NCI-H1694 treated with DMSO at 0.1 percent for 48 hours (cell line): ENCODE measurements around the gene KLF16.

Source experiments
- DNase-seq: peaks from one replicate; lab custom pipeline; 2025; lab: John Stamatoyannopoulos, UW

Gene KLF16

GRCh38 chr19:1840541-1841115, 22.8 kb downstream of the KLF16 start:
- no peak for DNase-seq

DNA sequence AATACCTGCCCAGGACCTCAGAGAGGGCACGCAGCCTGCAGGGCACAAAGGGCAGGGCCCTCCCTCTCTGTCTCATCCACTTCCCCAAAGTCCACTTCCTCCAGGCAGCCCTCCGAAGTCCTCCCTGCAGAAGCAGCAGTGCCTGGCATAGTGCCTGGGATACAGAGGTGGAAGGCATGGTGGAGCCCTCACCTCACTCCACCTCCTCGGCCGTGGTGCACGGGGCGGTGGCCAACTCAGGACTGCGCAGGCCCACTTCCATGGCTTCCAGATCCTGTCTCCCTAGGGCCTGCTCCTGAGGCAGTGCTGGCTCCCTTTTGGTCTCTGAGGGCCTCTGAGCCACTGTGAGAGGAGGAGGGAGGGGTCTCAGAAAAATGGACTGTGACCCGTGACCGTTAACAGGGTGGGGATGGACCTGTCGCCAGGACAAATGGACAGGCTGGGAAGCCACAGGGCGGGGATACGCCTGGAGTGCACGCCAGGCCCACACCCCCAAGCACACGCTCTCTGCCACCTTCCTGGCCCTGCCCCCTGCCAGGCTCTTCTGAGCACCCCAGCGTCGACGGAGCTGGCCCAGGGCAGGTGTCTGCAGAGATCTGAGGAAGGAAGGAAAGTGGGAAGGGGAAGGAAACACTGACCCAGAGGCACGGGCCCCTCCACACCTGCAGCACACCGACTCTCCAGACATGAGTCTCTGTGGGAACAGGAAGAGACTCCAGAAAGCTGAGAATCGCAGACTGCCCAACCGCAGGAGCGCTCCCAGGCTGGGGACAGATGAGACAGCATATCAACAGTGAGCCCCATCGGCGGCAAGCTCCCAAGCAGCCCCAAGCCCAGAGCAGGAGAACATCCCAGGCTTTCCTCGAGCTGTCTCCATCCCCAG, 23.5 kb downstream of the KLF16 start:
- no peak for DNase-seq

GRCh38 chr19:1837625-1838105, 25.7 kb downstream of the KLF16 start:
- DNase-seq = no peak

DNA sequence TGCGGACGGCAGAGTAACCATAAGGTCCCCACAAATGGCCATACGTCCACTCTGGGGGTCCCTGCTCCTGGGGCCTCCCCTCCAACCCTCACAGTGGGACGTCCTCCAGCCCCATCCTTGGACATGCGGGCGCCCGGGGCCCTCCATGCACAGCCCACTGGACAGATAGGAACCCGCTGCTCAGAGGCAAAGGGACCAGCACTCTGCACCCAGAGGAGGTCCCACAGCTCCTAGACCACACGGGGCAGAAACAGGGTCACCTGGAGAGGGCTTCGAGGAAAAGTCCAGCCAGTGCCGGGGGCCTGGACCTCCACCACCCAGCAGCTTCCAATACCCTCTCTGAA, 26.2 kb downstream of the KLF16 start:
- DNase-seq = no peak

DNA sequence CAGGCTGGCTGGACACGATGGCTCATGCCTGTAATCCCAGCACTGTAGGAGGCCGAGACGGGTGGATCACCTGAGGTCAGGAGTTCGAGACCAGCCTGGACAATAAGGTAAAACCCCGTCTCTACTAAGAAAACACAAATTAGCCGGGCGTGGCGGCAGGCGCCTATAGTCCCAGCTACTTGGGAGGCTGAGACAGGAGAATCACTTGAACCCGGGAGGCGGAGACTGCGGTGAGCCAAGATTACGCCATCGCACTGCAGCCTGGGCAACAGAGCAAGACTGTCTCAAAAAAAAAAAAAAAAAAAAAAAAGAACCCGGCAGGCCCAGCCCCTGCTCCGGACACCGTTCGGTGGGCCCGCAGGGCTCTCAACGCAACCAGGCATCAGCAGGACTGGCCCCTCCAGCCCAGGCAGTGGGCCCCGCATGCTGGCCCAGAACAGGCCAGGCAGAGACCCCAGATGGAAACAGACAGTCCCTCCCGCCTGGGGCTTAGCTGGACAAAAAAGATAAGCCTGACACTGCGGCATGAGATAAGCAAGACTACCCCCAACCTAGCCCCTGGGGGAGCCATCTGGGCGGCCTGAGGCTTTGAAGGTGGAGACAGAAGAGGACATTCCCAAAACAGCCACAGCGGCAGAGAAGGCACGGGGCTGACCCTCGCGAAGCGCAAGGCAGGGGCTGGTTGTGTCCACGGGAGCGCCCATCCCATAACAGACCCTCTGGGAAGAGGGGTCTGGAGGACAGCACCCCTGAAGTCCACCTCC, 26.7 kb downstream of the KLF16 start:
- DNase-seq = no peak

- DNase-seq = no peak
Observed at GRCh38 chr19:1833540-1833939, 29.8 kb downstream of the KLF16 start.

GRCh38 chr19:1832046-1832663, 31.2 kb downstream of the KLF16 start:
- DNase-seq = no peak

DNA sequence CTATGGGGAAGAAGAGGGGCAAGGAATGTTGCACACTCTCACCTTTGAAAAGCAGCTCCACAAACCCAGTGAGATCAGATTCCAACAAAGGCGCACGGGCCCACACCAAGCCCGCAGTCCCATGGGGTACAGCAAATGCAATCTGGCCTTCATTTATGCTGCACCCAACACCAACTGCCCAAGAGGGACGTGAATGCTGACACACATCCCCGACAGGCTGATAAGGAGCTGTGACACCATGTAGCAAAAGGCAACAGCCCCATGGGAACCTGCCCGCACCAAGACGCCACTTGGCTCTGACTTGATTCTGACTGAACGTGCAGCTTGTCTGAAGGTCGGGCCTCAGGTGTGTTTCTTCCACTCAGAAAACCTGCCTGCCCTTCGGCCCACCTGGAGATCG, 32.4 kb downstream of the KLF16 start:
- DNase-seq = no peak

- no peak for DNase-seq
Observed at GRCh38 chr19:1830568-1830967, 32.8 kb downstream of the KLF16 start.

- DNase-seq = no peak
Observed at GRCh38 chr19:1829958-1830357, 33.4 kb downstream of the KLF16 start.

DNA sequence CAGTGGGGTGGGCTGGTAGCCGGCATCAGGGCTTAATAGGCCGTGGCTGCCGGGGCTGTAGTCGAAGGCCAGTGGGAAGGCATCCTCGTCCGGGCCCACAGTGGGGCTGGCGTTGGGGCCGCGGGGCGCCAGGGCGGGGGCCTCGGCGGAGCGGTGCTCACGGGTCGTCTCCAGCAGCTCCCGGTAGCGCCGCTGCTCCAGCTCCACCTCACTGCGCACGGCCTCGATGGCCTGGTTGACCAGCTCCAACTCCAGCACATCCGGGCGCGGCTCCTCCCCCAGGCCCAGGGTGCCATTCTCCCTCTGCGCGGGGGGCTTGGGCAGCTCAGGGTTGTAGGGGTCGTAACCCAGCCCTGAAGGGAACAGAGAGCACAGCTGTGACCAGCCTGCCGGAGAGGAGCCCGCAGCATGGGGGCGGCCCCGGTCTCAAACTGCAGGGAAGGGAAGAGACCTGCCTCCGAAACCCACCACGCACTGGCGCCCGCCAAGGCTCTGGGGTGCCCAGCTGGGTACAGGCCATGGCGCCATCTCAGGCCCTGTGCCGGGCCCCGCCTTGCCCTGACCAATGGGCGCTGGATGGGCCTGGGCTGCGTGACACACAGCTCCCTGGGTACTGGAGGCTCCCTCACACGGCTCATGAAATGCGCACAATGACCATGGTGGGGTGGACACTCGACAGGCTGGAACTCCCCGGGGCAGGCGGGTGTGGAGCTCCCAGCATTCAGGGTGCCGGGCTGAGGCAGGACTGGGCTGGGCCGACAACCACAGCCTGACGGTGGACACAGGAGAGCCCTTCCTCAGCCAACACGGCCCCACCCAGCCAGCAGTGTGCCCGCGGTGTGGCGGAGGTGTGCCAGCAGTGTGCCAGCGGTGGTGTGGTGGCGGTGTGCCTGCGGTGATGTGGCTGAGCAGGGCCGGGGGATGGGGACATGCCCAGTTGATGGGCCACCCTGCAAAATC, 34.8 kb downstream of the KLF16 start:
- no peak for DNase-seq

DNA sequence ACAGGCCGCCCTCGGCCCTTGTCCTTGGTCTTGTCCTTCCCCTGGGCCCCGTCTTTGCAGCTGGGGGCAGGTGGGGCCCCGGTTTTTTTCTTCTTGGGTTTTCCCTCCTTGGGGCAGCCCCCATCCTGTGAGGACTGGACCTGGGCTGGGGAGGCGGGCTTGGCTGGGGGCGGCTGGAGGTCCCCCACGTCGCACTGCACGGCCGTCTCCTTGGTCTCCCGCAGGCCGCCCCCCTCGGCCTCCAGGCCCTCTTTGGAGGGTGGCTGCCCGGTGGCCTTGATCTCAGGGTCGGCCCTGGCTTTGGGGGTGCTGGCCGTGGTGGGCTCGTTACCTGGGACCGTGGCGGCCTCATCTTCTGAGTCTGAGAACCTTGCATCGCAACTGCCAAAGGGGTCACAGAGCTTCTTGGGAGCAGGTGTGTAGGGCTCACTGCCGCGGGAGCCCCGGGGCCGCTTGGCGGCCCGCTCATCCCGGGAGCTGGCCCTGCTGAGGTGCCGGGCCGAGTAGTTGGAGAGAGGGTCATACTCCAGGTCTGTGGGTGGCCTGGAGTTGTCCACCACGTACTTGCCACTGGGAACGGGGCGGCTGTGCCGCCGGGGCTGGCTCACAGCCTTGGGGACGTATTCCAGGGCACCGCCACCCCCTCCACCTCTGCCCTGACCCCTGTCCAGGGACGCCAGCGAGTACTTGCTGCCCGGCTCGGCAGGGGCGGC, 35.7 kb downstream of the KLF16 start:
- DNase-seq = no peak

- no peak for DNase-seq
Observed at GRCh38 chr19:1826557-1827521, 36.5 kb downstream of the KLF16 start.

DNA sequence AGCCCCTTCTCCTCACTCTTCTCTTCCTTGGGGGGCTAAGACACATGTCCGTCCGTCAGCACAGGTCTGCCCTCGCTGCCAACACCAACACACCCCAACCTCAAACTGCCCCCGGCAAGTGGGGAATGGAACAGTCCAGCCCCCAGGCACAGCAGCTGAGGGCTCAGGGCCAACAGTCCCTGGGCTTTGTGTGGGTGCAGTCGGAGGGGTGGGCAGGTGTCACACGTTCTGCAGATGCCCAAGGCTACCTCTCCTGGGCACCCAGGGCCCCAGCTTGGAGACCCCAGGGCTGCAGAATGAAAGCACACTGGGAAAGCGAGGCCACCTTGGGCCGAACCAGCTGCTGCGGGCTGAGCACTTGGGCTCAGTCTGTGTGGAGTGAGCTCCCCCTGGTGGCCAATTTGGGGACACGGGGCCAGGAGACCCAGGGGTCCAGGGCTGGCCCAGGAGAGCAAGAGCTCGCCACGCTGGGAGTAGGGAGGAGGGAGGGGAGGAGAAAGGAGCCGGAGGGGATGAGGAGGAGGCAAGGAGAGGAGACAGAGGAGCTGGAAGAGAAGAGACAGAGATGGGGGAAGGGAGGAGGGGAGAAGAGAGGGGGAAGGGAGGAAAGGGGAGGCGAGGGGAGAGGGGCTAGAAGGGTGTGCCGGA, 37.3 kb downstream of the KLF16 start:
- peak; percentile 11 for DNase-seq

DNA sequence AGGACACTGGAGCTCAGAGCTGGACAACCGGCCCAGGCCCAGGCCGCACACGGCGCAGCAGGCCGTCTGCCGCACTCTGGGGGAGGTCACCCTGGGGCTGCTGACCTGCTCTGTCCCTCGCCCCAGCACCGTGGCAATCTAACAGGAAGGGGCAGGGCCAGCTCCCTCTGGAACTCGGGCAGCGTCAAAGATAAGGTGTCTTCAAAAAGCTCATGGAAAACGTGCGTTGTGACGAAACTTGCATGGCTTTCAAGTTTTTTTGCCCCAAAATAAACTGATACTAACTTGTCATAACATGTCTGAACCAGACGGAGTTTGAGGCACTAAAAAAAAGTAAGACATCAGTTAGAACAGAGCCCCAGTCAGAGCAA, 39.1 kb downstream of the KLF16 start:
- DNase-seq = no peak

- DNase-seq = no peak
Observed at GRCh38 chr19:1823539-1824251, 39.7 kb downstream of the KLF16 start.

GRCh38 chr19:1823020-1823419, 40.4 kb downstream of the KLF16 start:
- no peak for DNase-seq

GRCh38 chr19:1822210-1822609, 41.2 kb downstream of the KLF16 start:
- DNase-seq = peak; percentile 69
